MM.1S (cell line): ENCODE measurements around the gene EIF3L.
A peak's percentile ranks its signal among the peaks of the same experiment; 100 is the strongest.

Experiments used
- DNase-seq: peaks from one replicate; pipeline ENCODE4 v3.0.0-alpha.2; 2015
- H2AFZ ChIP-seq: fragments of 300-600 bp; sonication (generic); 2 replicates; pipeline ENCODE4 v1.6.0; 2016; ENCODE audit warnings: antibody characterized with exemption, low read length
- H3F3A ChIP-seq: fragments of 300-600 bp; sonication (generic); 2 replicates; pipeline ENCODE4 v1.6.1; 2016; ENCODE audit warnings: mild to moderate bottlenecking, antibody characterized with exemption, low read length, moderate library complexity, mixed read lengths; ENCODE audit not compliant: insufficient read depth
- H3K27ac ChIP-seq: fragments of 300-600 bp; sonication (generic); 2 replicates; pipeline ENCODE4 v1.5.1; 2016; ENCODE audit warnings: mild to moderate bottlenecking, low read length
- H3K27me3 ChIP-seq: fragments of 300-600 bp; sonication (generic); replicated peaks from 2 replicates; pipeline ENCODE4 v1.6.0; 2016; ENCODE audit warnings: low read length; ENCODE audit not compliant: insufficient read depth
- H3K36me3 ChIP-seq: fragments of 300-600 bp; sonication (generic); replicated peaks from 2 replicates; pipeline ENCODE4 v1.6.1; 2016; ENCODE audit warnings: mild to moderate bottlenecking, low read length, mixed read lengths; ENCODE audit not compliant: insufficient read depth
- H3K4me1 ChIP-seq: fragments of 300-600 bp; sonication (generic); 2 replicates; pipeline ENCODE4 v1.6.1; 2016; ENCODE audit warnings: low read length, mixed read lengths
- H3K4me2 ChIP-seq: fragments of 300-600 bp; sonication (generic); 2 replicates; pipeline ENCODE4 v1.6.0; 2016; ENCODE audit warnings: low read depth, low read length
- H3K4me3 ChIP-seq: fragments of 300-600 bp; sonication (generic); 2 replicates; pipeline ENCODE4 v1.5.1; 2016; ENCODE audit warnings: low read length, mixed read lengths
- H3K79me2 ChIP-seq: fragments of 300-600 bp; sonication (generic); 2 replicates; pipeline ENCODE4 v1.6.1; 2016; ENCODE audit warnings: mixed run types, low read length, mixed read lengths
- H3K9ac ChIP-seq: fragments of 300-600 bp; sonication (generic); 2 replicates; pipeline ENCODE4 v1.6.1; 2016; ENCODE audit warnings: low read length, mixed read lengths
- H3K9me2 ChIP-seq: fragments of 300-600 bp; sonication (generic); replicated peaks from 2 replicates; pipeline ENCODE4 v1.6.1; 2016; ENCODE audit warnings: mild to moderate bottlenecking, low read length, mixed read lengths; ENCODE audit not compliant: insufficient read depth
- H3K9me3 ChIP-seq: fragments of 300-600 bp; sonication (generic); replicated peaks from 2 replicates; pipeline ENCODE4 v1.6.1; 2016; ENCODE audit warnings: mild to moderate bottlenecking, low read length, mixed read lengths; ENCODE audit not compliant: insufficient read depth
- H4K20me1 ChIP-seq: fragments of 300-600 bp; sonication (generic); 2 replicates; pipeline ENCODE4 v1.6.1; 2016; ENCODE audit warnings: mild to moderate bottlenecking, low read length, moderate library complexity, mixed read lengths; ENCODE audit not compliant: insufficient read depth
- CTCF ChIP-seq: fragments of 300-600 bp; sonication (generic); IDR thresholded peaks from 2 replicates; pipeline ENCODE4 v1.5.1; 2016; ENCODE audit warnings: antibody characterized with exemption, low read length, mixed read lengths
- EZH2 ChIP-seq: fragments of 300-600 bp; sonication (generic); optimal IDR thresholded peaks from 2 replicates; pipeline ENCODE3; 2017; ENCODE audit warnings: low read depth, mild to moderate bottlenecking, antibody characterized with exemption, low read length, mixed read lengths
- EZH2phosphoT487 ChIP-seq: fragments of 300-600 bp; sonication (generic); IDR thresholded peaks from 2 replicates; pipeline ENCODE4 v1.6.1; 2018; ENCODE audit warnings: antibody characterized with exemption, low read length

The EIF3L gene

GRCh38 chr22:37904572-37905533, 55.6 kb downstream of the EIF3L start:
- Histone ChIP-seq H3K4me2 (no peak overlapping the region), H3K27me3 (no peaks in the 10 kb centered on the region), H3K9me3 (no peaks in the 10 kb centered on the region), H2AFZ (peak overlapping the region; percentile 88), H3K36me3 (no peaks in the 10 kb centered on the region), H3K9me2 (no peaks in the 10 kb centered on the region), H3K9ac (no peak overlapping the region), H3F3A (peaks cover 16% of the 10 kb centered on the region), H3K4me1 (no peaks in the 10 kb centered on the region), H4K20me1 (no peaks in the 10 kb centered on the region), H3K4me3 (no peak overlapping the region), H3K27ac (no peak overlapping the region), H3K79me2 (peaks cover 12% of the 10 kb centered on the region)
- DNase-seq = no peak
- TF ChIP-seq EZH2phosphoT487 = no peak
- no peak for TF ChIP-seq EZH2
- no peak for TF ChIP-seq CTCF

GRCh38 chr22:37905534-37906363, 56.5 kb downstream of the EIF3L start, which contains the start of gene MICALL1:
Gene MICALL1 (plus strand): TSS chr22:37906297. CDS start chr22:37906423, 126 bp downstream.
- no peak within 1 kb of the TSS for H3K27ac ChIP-seq
- no peaks in the 10 kb centered on the region for H3K9me2 ChIP-seq
- no peaks in the 10 kb centered on the region for H4K20me1 ChIP-seq
- peak within 1 kb of the TSS; percentile 65 for H3K4me3 ChIP-seq
- no peaks in the 10 kb centered on the region for H3K9me3 ChIP-seq
- H3K4me2 ChIP-seq = peak within 1 kb of the TSS; percentile 98
- H3K4me1 ChIP-seq = no peaks in the 10 kb centered on the region
- H2AFZ ChIP-seq = peak within 1 kb of the TSS; percentile 88
- peaks cover 12% of the 10 kb centered on the region for H3K79me2 ChIP-seq
- H3K27me3 ChIP-seq = no peaks in the 10 kb centered on the region
- H3K36me3 ChIP-seq = no peaks in the 10 kb centered on the region
- H3F3A ChIP-seq = peaks cover 16% of the 10 kb centered on the region
- TF ChIP-seq CTCF (no peak), EZH2 (no peak), EZH2phosphoT487 (no peak)
- peak; percentile 80 for DNase-seq
- peak within 1 kb of the TSS; percentile 62 for H3K9ac ChIP-seq

DNA sequence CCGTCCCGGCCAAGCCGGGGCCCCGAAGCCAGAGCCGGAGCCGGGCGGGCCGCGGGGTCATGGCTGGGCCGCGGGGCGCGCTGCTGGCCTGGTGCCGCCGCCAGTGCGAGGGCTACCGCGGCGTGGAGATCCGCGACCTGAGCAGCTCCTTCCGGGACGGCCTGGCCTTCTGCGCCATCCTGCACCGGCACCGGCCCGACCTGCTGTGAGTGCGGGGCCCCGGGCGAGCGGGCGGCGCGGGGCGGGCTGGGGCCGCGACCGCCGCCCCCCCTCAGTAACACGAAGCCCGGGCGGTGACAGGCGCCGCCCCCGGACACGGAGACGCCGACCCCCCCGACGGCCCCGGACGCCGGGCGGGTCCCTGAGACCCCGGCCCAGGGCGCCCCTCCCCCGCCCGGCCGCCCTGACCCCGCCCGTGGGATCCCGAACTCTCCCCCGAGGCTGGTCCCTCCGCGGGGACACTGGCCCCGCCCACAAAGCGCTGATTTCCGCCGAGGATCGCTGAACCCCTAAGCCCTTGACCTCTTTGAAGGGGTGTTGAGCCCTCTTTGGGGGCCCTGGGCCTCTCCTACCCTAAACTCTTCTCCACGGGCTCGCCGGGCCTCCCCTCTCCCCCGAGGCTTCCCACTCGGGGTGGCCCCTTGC, 57.3 kb downstream of the EIF3L start:
- H3K9ac ChIP-seq = peak overlapping the region; percentile 62; the same call in 1 of the 2 replicates
- no peaks in the 10 kb centered on the region for H3K36me3 ChIP-seq
- H3K4me3 ChIP-seq = peak overlapping the region; percentile 65
- DNase-seq = peak; percentile 38
- H3K4me2 ChIP-seq = peak overlapping the region; percentile 98
- no peak overlapping the region for H3K27ac ChIP-seq
- TF ChIP-seq EZH2 = no peak
- no peak for TF ChIP-seq CTCF
- no peaks in the 10 kb centered on the region for H3K27me3 ChIP-seq
- no peaks in the 10 kb centered on the region for H4K20me1 ChIP-seq
- H3K9me2 ChIP-seq = no peaks in the 10 kb centered on the region
- no peaks in the 10 kb centered on the region for H3K4me1 ChIP-seq
- peak overlapping the region; percentile 63 for H2AFZ ChIP-seq
- H3K9me3 ChIP-seq = no peaks in the 10 kb centered on the region
- H3F3A ChIP-seq = peaks cover 16% of the 10 kb centered on the region
- H3K79me2 ChIP-seq = peaks cover 12% of the 10 kb centered on the region
